IPS-20b (cell line): ENCODE data around the gene ZBTB17.

Source experiments
- H3K27ac ChIP-seq: one replicate; pipeline ENCODE4 v1.5.1; 2013; ENCODE audit warnings: low read length
- H3K27me3 ChIP-seq: 2 replicates; pipeline ENCODE4 v1.6.1; 2013; ENCODE audit warnings: mild to moderate bottlenecking, low read length, inconsistent platforms; ENCODE audit not compliant: insufficient read depth
- H3K36me3 ChIP-seq: 2 replicates; pipeline ENCODE4 v1.6.1; 2013; ENCODE audit warnings: low read depth, mild to moderate bottlenecking, inconsistent platforms, low read length, moderate library complexity; ENCODE audit not compliant: insufficient read depth
- H3K4me1 ChIP-seq: 2 replicates; pipeline ENCODE4 v1.6.1; 2013; ENCODE audit warnings: mild to moderate bottlenecking, control low read depth, inconsistent platforms, low read length, moderate library complexity; ENCODE audit not compliant: insufficient read depth
- H3K4me3 ChIP-seq: 2 replicates; pipeline ENCODE4 v1.5.1; 2013; ENCODE audit warnings: mild to moderate bottlenecking, low read length, inconsistent platforms
- H3K9ac ChIP-seq: 2 replicates; pipeline ENCODE4 v1.6.1; 2013; ENCODE audit warnings: low read depth, mild to moderate bottlenecking, inconsistent platforms, low read length, moderate library complexity
- H3K9me3 ChIP-seq: 2 replicates; pipeline ENCODE4 v1.6.1; 2013; ENCODE audit warnings: mild to moderate bottlenecking, low read depth, low read length, inconsistent platforms; ENCODE audit not compliant: insufficient read depth

The ZBTB17 gene

GRCh38 chr1:15947382-15948090 lies 28.4 kb downstream of the ZBTB17 start:
- Histone ChIP-seq H3K4me3 (no peak overlapping the region), H3K4me1 (peaks cover 17% of the 10 kb centered on the region), H3K9ac (no peak overlapping the region), H3K36me3 (peaks cover 35% of the 10 kb centered on the region), H3K9me3 (no peaks in the 10 kb centered on the region), H3K27me3 (no peaks in the 10 kb centered on the region), H3K27ac (no peak overlapping the region)

GRCh38 chr1:15946571-15947381 lies 29.1 kb downstream of the ZBTB17 start:
- Histone ChIP-seq H3K36me3 (peaks cover 43% of the 10 kb centered on the region), H3K4me1 (peaks cover 17% of the 10 kb centered on the region), H3K4me3 (no peak overlapping the region), H3K9me3 (no peaks in the 10 kb centered on the region), H3K27me3 (no peaks in the 10 kb centered on the region), H3K27ac (no peak overlapping the region), H3K9ac (no peak overlapping the region)

GRCh38 chr1:15945832-15946448 lies 30.0 kb downstream of the ZBTB17 start:
- Histone ChIP-seq H3K9me3 (no peaks in the 10 kb centered on the region), H3K9ac (no peak overlapping the region), H3K4me3 (no peak overlapping the region), H3K27ac (no peak overlapping the region), H3K36me3 (peaks cover 51% of the 10 kb centered on the region), H3K4me1 (peaks cover 17% of the 10 kb centered on the region), H3K27me3 (no peaks in the 10 kb centered on the region)

- H3K36me3 ChIP-seq = peaks cover 58% of the 10 kb centered on the region
- H3K27me3 ChIP-seq = no peaks in the 10 kb centered on the region
- no peak overlapping the region for H3K27ac ChIP-seq
- no peaks in the 10 kb centered on the region for H3K9me3 ChIP-seq
- no peak overlapping the region for H3K4me3 ChIP-seq
- no peak overlapping the region for H3K9ac ChIP-seq
- H3K4me1 ChIP-seq = peaks cover 11% of the 10 kb centered on the region
Measured at GRCh38 chr1:15945011-15945831, 30.7 kb downstream of the ZBTB17 start.

GRCh38 chr1:15944308-15945010 lies 31.4 kb downstream of the ZBTB17 start:
- Histone ChIP-seq H3K4me1 (peaks cover 9% of the 10 kb centered on the region), H3K27ac (no peak overlapping the region), H3K9ac (no peak overlapping the region), H3K9me3 (no peaks in the 10 kb centered on the region), H3K36me3 (peaks cover 65% of the 10 kb centered on the region), H3K4me3 (no peak overlapping the region), H3K27me3 (no peaks in the 10 kb centered on the region)

- no peaks in the 10 kb centered on the region for H3K9me3 ChIP-seq
- no peak overlapping the region for H3K4me3 ChIP-seq
- peaks cover 4% of the 10 kb centered on the region for H3K4me1 ChIP-seq
- no peak overlapping the region for H3K27ac ChIP-seq
- H3K36me3 ChIP-seq = peaks cover 70% of the 10 kb centered on the region
- H3K27me3 ChIP-seq = no peaks in the 10 kb centered on the region
- H3K9ac ChIP-seq = no peak overlapping the region
Measured at GRCh38 chr1:15943992-15944307, 32.0 kb downstream of the ZBTB17 start.

GRCh38 chr1:15943328-15943991 lies 32.4 kb downstream of the ZBTB17 start:
- no peak overlapping the region for H3K9ac ChIP-seq
- no peak overlapping the region for H3K4me3 ChIP-seq
- no peak overlapping the region for H3K27ac ChIP-seq
- H3K36me3 ChIP-seq = peaks cover 75% of the 10 kb centered on the region
- H3K9me3 ChIP-seq = no peaks in the 10 kb centered on the region
- no peaks in the 10 kb centered on the region for H3K4me1 ChIP-seq
- H3K27me3 ChIP-seq = no peaks in the 10 kb centered on the region

GRCh38 chr1:15942661-15943327 lies 33.1 kb downstream of the ZBTB17 start:
- Histone ChIP-seq H3K36me3 (peaks cover 80% of the 10 kb centered on the region), H3K4me1 (no peaks in the 10 kb centered on the region), H3K9ac (no peak overlapping the region), H3K4me3 (no peak overlapping the region), H3K27ac (no peak overlapping the region), H3K27me3 (no peaks in the 10 kb centered on the region), H3K9me3 (no peaks in the 10 kb centered on the region)

GRCh38 chr1:15941899-15942660 lies 33.8 kb downstream of the ZBTB17 start:
- peaks cover 80% of the 10 kb centered on the region for H3K36me3 ChIP-seq

More at GRCh38 chr1:15941899-15942660, 33.8 kb downstream of the ZBTB17 start:
- H3K4me3 ChIP-seq = no peak overlapping the region
- H3K9ac ChIP-seq = no peak overlapping the region
- no peaks in the 10 kb centered on the region for H3K27me3 ChIP-seq
- no peaks in the 10 kb centered on the region for H3K9me3 ChIP-seq
- no peak overlapping the region for H3K27ac ChIP-seq
- H3K4me1 ChIP-seq = no peaks in the 10 kb centered on the region
